T1000 (cell line): ENCODE results near the gene TCEAL3.
"Not testable (repeated sequence)": the region's sequence is repeated elsewhere in the genome, so short reads cannot be mapped to it uniquely, and the experiment has no call there.

ENCODE experiments used
- DNase-seq: peaks from one replicate; lab custom pipeline; 2025; ENCODE audit warnings: mixed read lengths; lab: John Stamatoyannopoulos, UW

The TCEAL3 gene

DNA sequence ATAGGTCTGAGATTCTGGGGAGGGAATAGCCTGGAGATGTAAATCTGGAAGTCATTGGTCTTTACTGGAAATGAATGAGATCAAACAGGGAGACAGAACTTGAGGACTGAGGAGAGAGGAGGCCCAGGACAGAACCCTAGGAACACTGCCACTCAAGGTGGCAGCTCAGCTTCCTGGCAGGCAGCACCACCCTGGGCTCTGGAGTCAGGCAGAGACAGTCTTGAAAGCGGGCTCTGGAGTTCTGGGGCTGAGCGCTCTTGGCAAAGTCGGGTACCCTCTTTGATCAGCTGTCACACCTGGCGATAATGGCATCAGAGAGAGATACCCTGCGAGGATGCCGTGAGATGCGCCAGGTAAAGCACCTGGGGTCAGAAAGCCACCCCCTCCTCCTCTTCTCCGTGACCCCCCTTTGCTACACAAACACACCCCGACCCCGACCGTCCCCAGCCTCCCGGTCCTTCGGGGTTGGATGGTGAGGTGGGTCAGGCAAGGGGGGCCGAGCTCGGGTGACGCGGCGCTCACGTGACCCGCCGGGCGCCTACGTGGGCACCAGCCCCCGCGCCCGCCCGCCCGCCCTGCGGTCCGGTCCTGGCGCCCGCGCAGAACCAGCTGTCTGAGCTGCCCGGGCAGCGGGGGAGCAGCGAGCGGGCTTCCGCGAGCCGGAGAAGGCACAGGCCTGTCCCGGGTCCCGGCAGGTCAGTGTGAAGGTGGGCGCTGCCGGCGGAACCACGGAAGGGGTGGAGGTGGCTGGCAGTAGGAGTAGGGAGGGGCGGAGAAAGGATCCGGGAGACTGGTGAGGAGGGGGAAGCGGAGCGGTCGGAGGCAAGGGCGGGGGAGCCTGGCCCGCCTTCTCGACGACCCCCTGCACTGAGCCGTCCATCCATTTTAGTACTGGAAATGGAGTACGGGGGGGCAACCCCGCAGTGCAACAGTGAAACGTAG is at the start of gene TCEAL3:
TCEAL3 (plus strand) TSS at position 600 of the 942 bp plus-strand sequence. CDS start 1,102 bp downstream, outside the sequence.
- no peak for DNase-seq

- no peak for DNase-seq
Measured at GRCh38 chrX:103560256-103560655, 47.5 kb upstream of the TCEAL3 start.

GRCh38 chrX:103562801-103563200 is 45.0 kb upstream of the TCEAL3 start:
- DNase-seq: no peak

DNA sequence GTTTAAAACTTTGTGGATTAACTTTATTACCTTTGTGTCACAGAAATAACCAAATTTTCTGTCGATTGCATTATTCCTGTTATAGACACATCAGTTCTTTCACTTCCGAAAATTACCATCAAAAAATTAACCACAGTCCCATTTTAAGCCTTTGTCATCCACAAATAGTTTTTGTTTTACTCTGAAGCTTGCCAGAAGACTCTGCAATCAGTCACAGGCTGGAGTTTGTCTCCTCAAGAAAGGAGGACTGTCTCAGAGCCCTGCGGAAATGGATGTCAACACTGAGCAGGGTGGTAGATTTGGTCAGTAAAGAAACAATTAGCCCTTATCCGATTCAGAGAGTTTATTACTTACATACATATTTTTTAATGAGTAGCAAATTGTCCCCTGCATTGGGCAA is 42.6 kb upstream of the TCEAL3 start:
- no peak for DNase-seq

GRCh38 chrX:103565752-103566151 is 42.0 kb upstream of the TCEAL3 start:
- DNase-seq: no peak

DNA sequence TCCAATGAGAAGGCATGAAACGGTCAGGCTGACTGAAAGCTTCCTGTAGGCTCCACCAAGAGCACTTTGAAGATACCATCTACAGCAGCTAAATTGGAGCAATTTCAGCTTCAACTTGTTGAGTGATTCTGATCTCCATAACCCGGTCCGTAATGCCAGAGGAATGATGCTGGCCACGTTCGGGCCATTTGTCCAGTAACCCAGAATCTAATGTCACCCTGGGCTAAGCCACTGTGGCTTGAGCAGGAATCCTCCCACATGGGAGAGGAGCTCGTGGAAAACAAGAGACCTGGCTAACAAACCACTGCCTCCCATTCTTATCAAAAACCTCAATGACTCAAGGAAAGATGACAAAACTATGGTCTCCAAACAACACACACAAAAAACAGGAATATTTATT is 36.6 kb upstream of the TCEAL3 start:
- no peak for DNase-seq

- no peak for DNase-seq
Measured at GRCh38 chrX:103571726-103572125, 36.0 kb upstream of the TCEAL3 start.

GRCh38 chrX:103573202-103573601 is 34.6 kb upstream of the TCEAL3 start:
- DNase-seq: no peak

DNA sequence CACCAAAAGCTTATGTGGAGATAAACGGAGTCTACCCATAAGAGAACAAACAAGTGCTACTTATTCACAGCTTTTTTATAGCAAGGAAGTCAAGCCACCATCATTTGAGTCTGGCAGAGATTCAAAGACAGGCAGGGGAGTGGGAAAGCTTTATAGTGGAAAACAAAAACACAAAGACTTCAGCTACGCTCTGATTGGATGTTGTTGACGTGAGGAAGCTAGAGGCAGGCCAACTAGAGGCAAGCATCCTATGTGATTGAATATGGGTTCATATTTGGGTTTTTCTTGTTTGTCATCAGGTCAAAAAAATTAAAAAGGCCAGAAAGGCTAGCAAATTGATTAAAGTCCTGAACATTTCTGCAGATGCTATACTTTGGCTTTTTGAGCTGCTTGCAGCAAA is 23.2 kb upstream of the TCEAL3 start:
- DNase-seq: no peak

GRCh38 chrX:103585411-103586313 is 22.1 kb upstream of the TCEAL3 start, which contains the start of gene TCEAL4:
TSS of gene TCEAL4 (plus strand) at chrX:103585515. CDS start at chrX:103586676, 1,161 bp downstream.
- DNase-seq: no peak

DNA sequence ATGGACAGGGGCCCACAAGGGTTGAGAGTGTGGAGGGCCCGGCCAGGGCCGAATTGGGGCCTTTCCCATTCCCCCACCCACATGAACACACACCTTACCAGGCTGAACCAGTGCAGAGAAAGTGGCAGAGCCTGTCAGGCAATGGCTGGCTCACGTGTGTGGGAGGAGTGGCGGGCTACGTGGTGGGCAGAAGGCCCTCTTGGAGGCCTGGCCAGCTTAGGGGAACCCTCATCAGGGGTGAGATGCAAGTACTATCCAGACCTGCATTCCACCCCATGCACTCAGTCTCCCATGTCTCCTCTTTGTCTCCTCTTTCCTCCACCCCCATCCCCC is 21.5 kb upstream of the TCEAL3 start:
- no peak for DNase-seq

GRCh38 chrX:103586659-103587058 is 21.1 kb upstream of the TCEAL3 start:
- no peak for DNase-seq

DNA sequence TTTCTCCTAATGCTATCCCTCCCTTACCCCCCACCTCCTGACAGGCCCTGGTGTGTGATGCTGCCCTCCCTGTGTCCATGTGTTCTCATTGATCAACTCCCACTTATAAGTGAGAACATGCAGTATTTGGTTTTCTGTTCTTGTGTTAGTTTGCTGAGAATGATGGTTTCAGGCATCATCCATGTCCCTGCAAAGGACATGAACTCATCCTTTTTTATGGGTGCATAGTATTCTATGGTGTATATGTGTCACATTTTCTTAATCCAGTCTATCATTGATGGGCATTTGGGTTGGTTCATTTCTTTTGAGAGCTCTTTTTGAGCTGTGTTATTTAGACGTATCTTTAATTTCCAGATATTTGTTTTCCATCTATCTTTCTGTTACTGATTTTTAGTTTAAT is 15.5 kb upstream of the TCEAL3 start:
- not testable (repeated sequence) for DNase-seq

DNA sequence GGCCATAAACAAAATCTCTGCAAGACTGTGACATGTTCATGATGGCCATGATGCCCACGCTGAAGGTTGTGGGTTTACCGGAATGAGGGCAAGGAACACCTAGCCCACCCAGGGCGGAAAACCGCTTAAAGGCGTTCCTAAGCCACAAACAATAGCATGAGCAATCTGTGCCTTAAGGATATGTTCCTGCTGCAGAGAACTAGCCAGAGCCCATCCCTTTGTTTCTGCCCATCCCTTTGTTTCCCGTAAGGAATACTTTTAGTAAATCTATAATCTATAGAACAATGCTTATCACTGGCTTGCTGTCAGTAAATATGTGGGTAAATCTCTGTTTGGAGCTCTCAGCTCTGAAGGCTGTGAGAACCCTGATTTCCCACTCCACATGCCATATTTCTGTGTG is 12.6 kb upstream of the TCEAL3 start:
- DNase-seq: not testable (repeated sequence)

DNA sequence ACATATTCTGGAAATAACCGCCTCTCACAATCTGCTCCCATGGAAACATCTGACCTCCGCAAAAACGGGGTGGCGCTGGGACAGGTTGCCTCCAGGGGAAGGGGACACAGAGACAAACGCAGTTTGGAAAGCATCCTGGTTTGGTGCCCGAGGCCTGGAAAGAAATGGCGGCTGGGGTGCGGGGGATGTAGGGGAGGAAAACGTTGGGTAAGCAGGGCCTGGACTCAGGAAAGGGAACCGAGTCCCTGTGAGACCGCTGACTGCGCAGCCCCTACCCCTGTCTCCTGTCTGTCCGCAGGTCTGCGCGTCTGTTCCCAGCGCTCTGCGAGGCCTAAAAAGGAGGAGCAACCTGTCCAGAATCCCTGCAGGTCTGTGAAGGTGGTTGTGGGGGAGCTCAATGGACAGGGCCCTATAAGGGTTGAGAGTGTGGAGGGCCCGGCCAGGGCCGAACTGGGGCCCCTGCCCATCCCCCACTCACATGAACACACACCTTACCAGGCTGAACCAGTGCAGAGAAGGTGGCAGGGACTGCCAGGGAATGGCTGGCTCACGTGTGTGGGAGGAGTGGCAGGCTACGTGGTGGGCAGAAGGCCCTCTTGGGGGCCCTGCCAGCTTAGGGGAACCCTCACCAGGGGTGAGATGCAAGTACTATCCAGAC is 672 bp downstream of the TCEAL3 start:
- DNase-seq: no peak

GRCh38 chrX:103610282-103610681 is 2.5 kb downstream of the TCEAL3 start:
- no peak for DNase-seq

DNA sequence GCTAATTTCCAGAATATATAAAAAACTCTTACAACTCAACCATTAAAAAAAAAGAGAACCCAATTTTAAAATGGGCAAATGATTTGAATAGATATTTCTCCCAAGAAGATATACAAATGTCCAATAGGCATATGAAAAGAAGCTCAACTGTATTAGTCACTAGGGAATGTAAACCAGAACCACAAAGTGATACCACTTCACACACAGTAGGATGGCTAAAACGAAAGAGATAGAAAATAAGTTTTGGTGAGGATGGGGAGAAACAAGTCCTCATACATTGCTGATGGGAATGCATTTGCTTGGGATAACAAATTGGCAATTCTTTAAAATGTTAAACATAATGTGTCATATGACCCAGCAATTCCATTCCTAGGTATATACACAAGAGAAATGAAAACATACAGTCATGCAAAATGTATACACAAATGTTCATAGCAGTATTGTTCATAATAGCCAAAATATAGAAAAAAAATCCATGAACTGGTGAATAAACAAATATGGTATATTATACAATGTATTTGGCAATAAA is 5.7 kb downstream of the TCEAL3 start:
- no peak for DNase-seq

- no peak for DNase-seq
Measured at GRCh38 chrX:103614999-103615398, 7.2 kb downstream of the TCEAL3 start.

DNA sequence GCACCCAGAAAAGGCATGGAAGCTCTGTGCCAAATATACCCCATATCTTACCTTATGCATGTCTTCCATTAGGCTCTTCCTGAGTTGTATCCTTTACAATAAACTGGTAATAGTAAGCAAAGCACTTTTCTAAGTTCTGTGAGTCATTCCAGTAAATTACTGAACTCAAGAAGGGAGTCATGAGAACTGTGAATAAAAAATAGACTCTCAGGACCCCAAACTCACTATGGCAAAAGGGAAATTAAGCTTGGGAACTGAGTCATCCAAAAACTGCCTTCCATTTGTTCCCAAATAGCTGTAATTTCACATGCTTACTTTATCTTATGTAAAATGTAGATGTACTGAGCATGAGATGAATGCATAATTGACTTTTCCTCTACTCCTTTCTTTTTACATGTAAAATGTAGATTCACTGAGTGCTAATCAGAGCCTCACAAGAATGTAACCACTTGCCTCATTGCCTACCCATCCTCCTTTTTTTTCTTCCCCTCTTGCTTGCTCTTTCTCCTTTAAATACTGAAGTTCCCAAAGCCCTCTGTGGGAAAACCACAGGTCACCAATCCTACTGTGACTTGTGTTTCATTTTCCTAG is 8.1 kb downstream of the TCEAL3 start:
- no peak for DNase-seq

DNA sequence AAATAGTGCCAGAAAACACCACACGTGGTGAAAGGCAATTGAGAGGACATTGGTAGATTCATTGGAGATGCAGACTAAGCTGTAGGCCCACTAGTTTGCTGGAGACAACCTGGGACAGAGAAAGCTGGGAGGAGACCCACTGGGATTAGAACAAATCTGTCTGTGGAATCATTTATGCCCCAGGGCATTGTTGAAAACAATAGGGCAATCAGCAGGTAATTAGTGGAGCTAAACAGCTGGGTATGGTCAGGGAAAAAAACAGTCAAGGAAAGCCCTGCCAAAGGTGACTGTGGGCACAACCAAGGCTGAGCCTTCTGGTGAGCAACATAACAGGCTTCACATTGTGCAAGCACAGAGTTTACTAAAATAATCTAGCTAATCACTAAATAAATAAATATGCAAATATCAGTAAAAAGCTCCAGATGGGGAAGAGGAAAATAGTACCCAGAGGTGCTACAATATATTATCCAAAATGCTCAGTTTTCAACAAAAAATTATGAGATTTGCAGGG is 9.0 kb downstream of the TCEAL3 start:
- DNase-seq: no peak

DNA sequence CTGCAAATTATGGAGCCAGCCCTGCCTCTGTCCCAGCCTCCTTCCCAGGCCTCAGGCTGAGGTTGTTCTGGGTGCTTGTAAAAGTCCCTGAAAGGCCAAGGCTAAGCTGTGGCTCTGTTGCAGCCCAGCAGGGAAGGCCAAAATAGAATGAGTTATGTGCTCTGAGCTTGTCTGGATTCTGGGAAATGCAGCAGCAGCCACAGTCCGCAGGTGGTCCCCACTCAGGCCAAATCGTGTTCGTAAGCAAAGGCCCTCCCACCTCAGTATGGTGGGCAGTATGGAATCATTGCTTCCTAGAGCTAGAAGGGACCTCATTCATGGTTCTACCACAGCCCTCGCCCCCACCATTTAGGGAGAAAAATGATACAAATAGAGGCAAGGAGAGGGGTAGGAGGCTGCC is 16.3 kb downstream of the TCEAL3 start:
- DNase-seq: no peak
